PC-3 (cell line): ENCODE results near the gene DNM2. TPM values are rescaled to one million over a fixed set of nuclear protein-coding genes. Genes with fewer than 3 reads are reported as not detected.
A peak's percentile ranks its signal among the peaks of the same experiment; 100 is the strongest.
"Not testable (repeated sequence)": the region's sequence is repeated elsewhere in the genome, so short reads cannot be mapped to it uniquely, and the experiment has no call there.

Experiments
- ATAC-seq: fragments of 200-7000 bp; cut with Tn5 transposase; 2 replicates; pipeline ENCODE4 v1.9.1; 2020; ENCODE audit warnings: mild to moderate bottlenecking, moderate library complexity
- BruUV-seq: library from RNA; stranded (reverse); fragments of 400-500 nt; replicated peaks from 2 replicates; lab custom pipeline; 2021; lab: Mats Ljungman, UMichigan
- CTCF ChIA-PET: fragments of 300-600 bp; sonication (Branson Sonifier 250); formaldehyde crosslinking; loops from one replicate; lab custom pipeline; 2022; ENCODE audit warnings: antibody characterized with exemption; lab: Charles Lee
- POLR2A ChIA-PET: fragments of 300-600 bp; sonication (Branson Sonifier 250); formaldehyde crosslinking; loops from one replicate; lab custom pipeline; 2022; ENCODE audit warnings: antibody characterized with exemption; ENCODE audit not compliant: unreplicated experiment; lab: Charles Lee
- DNase-seq: peaks from one replicate; pipeline ENCODE4 v3.0.0-alpha.2; 2015
- H2AFZ ChIP-seq: fragments of 300-600 bp; sonication (generic); 2 replicates; pipeline ENCODE4 v1.6.0; 2016; ENCODE audit warnings: antibody characterized with exemption, low read length
- H3F3A ChIP-seq: fragments of 300-600 bp; sonication (generic); one replicate; pipeline ENCODE4 v1.6.0; 2017; ENCODE audit warnings: antibody characterized with exemption, low read length, control low read depth, mild to moderate bottlenecking; ENCODE audit not compliant: unreplicated experiment
- H3K27ac ChIP-seq: fragments of 300-600 bp; sonication (generic); 2 replicates; pipeline ENCODE4 v1.5.1; 2016; ENCODE audit warnings: mild to moderate bottlenecking, low read length
- H3K27me3 ChIP-seq: fragments of 300-600 bp; sonication (generic); 2 replicates; pipeline ENCODE4 v1.6.1; 2016; ENCODE audit warnings: low read length, mixed read lengths
- H3K36me3 ChIP-seq: fragments of 300-600 bp; sonication (generic); 2 replicates; pipeline ENCODE4 v1.6.1; 2016; ENCODE audit warnings: low read depth, mixed run types, low read length, mixed read lengths
- H3K4me1 ChIP-seq: fragments of 300-600 bp; sonication (generic); 2 replicates; pipeline ENCODE4 v1.5.1; 2016; ENCODE audit warnings: low read length; ENCODE audit not compliant: insufficient read depth
- H3K4me2 ChIP-seq: fragments of 300-600 bp; sonication (generic); 2 replicates; pipeline ENCODE4 v1.6.0; 2016; ENCODE audit warnings: low read length
- H3K4me3 ChIP-seq: fragments of 300-600 bp; sonication (generic); 2 replicates; pipeline ENCODE4 v1.5.1; 2016; ENCODE audit warnings: mild to moderate bottlenecking, low read length, mixed read lengths
- H3K79me2 ChIP-seq: fragments of 300-600 bp; sonication (generic); 2 replicates; pipeline ENCODE4 v1.6.1; 2017; ENCODE audit warnings: low read length, mixed read lengths
- H3K9ac ChIP-seq: fragments of 300-600 bp; sonication (generic); 2 replicates; pipeline ENCODE4 v1.6.0; 2016; ENCODE audit warnings: mild to moderate bottlenecking, low read length
- H3K9me2 ChIP-seq: fragments of 300-600 bp; sonication (generic); replicated peaks from 2 replicates; pipeline ENCODE4 v1.6.1; 2016; ENCODE audit warnings: mixed run types, low read length, mixed read lengths
- H3K9me3 ChIP-seq: fragments of 300-600 bp; sonication (generic); 2 replicates; pipeline ENCODE4 v1.6.1; 2016; ENCODE audit warnings: low read length, mixed read lengths
- H4K20me1 ChIP-seq: fragments of 300-600 bp; sonication (generic); 2 replicates; pipeline ENCODE4 v1.6.1; 2016; ENCODE audit warnings: low read length, mixed read lengths
- CTCF ChIP-seq: fragments of 300-600 bp; sonication (generic); conservative IDR thresholded peaks from 2 replicates; pipeline ENCODE4 v1.5.1; 2017; ENCODE audit warnings: antibody characterized with exemption, low read depth, mild to moderate bottlenecking, low read length
- EZH2 ChIP-seq: fragments of 300-600 bp; sonication (generic); IDR thresholded peaks from one replicate; pipeline ENCODE4 v1.6.1; 2017; ENCODE audit warnings: antibody characterized with exemption, mild to moderate bottlenecking, low read length; ENCODE audit not compliant: unreplicated experiment
- EZH2phosphoT487 ChIP-seq: fragments of 300-600 bp; sonication (generic); IDR thresholded peaks from 2 replicates; pipeline ENCODE4 v1.6.1; 2018; ENCODE audit warnings: mild to moderate bottlenecking, antibody characterized with exemption, low read length, borderline replicate concordance
- intact Hi-C: fragments of 100-400 bp; cut with micrococcal nuclease; formaldehyde crosslinking; loops from 2 replicates; pipeline ENCODE4 v1.9.0; 2023
- total RNA-seq: library from RNA; depleted of rRNA; stranded (reverse); fragments of >200 nt; gene quantifications from 2 replicates; pipeline ENCODE4 v1.2.3, GENCODE V29; 2014

Gene DNM2
- total RNA-seq, 1 experiment from 2014 or later, result 150 TPM

DNA sequence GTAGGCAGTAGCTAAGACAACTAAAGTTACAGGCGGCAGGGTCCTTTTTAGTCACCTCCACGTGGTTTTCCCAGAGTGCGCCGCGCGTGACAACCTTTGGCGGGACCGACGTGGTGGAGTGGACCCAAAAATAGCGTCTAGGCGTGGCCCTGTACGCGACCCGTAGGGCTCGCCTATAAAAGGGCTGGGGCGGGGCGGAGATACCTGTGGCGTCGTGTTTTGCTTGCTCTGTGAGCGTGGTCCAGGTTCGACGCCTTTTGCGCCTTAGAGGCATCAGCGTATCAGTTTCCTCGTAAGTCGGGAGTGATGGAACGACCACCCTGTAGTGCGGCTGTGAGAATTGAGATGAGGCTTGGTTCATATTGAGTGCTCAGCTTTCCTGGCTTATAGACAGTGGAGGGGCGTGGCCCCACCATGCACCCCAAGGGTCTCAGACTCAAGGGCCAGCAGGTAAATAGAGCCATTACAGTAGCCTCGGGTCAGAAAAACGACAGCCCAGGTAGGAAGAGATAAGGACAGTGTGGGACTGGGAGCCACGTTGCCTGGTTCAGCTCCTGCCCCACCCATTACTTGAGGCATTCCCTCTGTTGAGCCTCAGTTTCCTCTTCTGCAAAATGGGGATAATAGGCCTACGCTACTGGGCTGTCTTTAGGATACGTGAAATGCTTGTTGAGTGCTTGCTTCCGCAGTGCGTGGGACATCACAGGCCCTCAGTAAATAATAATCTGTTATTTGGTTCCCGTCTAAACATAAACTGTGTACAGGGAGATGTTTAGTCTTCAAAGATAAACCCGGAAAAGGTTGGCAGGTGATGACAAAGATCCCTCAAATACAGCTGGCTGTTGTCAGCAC lies 118.8 kb downstream of the DNM2 start:
- Histone ChIP-seq H4K20me1 (no peaks in the 10 kb centered on the region), H3K79me2 (no peaks in the 10 kb centered on the region), H3K9me3 (no peaks in the 10 kb centered on the region), H3K4me3 (peak overlapping the region; percentile 69), H3K27ac (peak overlapping the region; percentile 81), H3K9ac (peak overlapping the region; percentile 89), H2AFZ (peak overlapping the region; percentile 92), H3K27me3 (no peaks in the 10 kb centered on the region), H3K9me2 (no peaks in the 10 kb centered on the region), H3F3A (peaks cover 4% of the 10 kb centered on the region), H3K4me2 (peak overlapping the region; percentile 84), H3K36me3 (peaks cover 13% of the 10 kb centered on the region; the same call in 1 of the 2 replicates), H3K4me1 (peaks cover 16% of the 10 kb centered on the region)
- no peak for DNase-seq
- BruUV-seq, result TSS peak; percentile 61
- TF ChIP-seq EZH2phosphoT487, result no peak
- no peak for TF ChIP-seq EZH2
- TF ChIP-seq CTCF, result no peak
- POLR2A ChIA-PET, result interaction anchor here (0.5 to 1.2 kb wide), 4 partner anchors 37 to 327 kb away, joined by 3 to 4 read pairs (median 4); no protein-coding TSS in a partner anchor
- CTCF ChIA-PET, result interaction anchor here (1.0 to 1.6 kb wide), 4 partner anchors 28 to 119 kb away, joined by 9 to 25 read pairs (median 17); partner anchors contain the start of genes CARM1 and DNM2
- intact Hi-C loops, result loop anchor here (1.0 to 2.0 kb wide), 3 partner anchors 28 to 184 kb away; partner anchors contain the start of gene CARM1
- ATAC-seq, result no peak; the same call in 1 of the 2 replicates

GRCh38 chr19:10837649-10838048 lies 119.8 kb downstream of the DNM2 start:
- BruUV-seq, ATAC-seq, H3K4me2 ChIP-seq, H3K79me2 ChIP-seq, H3K27me3 ChIP-seq, H3K4me3 ChIP-seq, H3F3A ChIP-seq, H4K20me1 ChIP-seq, CTCF ChIA-PET, DNase-seq, H3K9ac ChIP-seq, H3K36me3 ChIP-seq, POLR2A ChIA-PET, H2AFZ ChIP-seq, H3K27ac ChIP-seq, H3K9me2 ChIP-seq, H3K9me3 ChIP-seq: not testable (repeated sequence)
- H3K4me1 ChIP-seq, result peaks cover 16% of the 10 kb centered on the region
- intact Hi-C loops, result loop anchor here (2.0 kb wide), 1 partner anchor 185 kb away; no protein-coding TSS in a partner anchor

GRCh38 chr19:10838377-10838776 lies 120.5 kb downstream of the DNM2 start:
- no peak overlapping the region for H3K4me2 ChIP-seq
- H3K27me3 ChIP-seq, result no peaks in the 10 kb centered on the region
- no peak for DNase-seq
- ChIA-PET CTCF (no interaction called here), POLR2A (no interaction called here)
- H3K36me3 ChIP-seq, result peaks cover under 1% of the 10 kb centered on the region; the same call in 1 of the 2 replicates
- no TSS peak for BruUV-seq
- no peaks in the 10 kb centered on the region for H3K79me2 ChIP-seq
- TF ChIP-seq EZH2phosphoT487, result no peak
- no peak for TF ChIP-seq EZH2
- no peak for TF ChIP-seq CTCF
- H3K4me1 ChIP-seq, result peaks cover 16% of the 10 kb centered on the region
- H3K9ac ChIP-seq, result no peak overlapping the region
- no peaks in the 10 kb centered on the region for H3K9me2 ChIP-seq
- intact Hi-C loops, result no loop called here
- no peak overlapping the region for H3K4me3 ChIP-seq
- no peak for ATAC-seq
- no peaks in the 10 kb centered on the region for H4K20me1 ChIP-seq
- H3K27ac ChIP-seq, result no peak overlapping the region
- peaks cover 4% of the 10 kb centered on the region for H3F3A ChIP-seq
- no peak overlapping the region for H2AFZ ChIP-seq
- H3K9me3 ChIP-seq, result no peaks in the 10 kb centered on the region
